ENCODE data around the gene TTLL6.
"Not testable (repeated sequence)": the region's sequence is repeated elsewhere in the genome, so short reads cannot be mapped to it uniquely, and the experiment has no call there.

Gene TTLL6

GRCh38 chr17:48722915-48723422 is 94.1 kb downstream of the TTLL6 start, which contains the start of gene PRAC2:
Gene PRAC2 (plus strand): TSS chr17:48723185. CDS start chr17:48724411, 1,226 bp downstream.
- FAIRE-seq, result no peak

- no peak for FAIRE-seq
Observed at GRCh38 chr17:48722201-48722907, 94.7 kb downstream of the TTLL6 start, which contains the start of gene PRAC1. Gene PRAC1 (minus strand): TSS chr17:48722518. CDS start chr17:48722392, 126 bp downstream.

- no peak for FAIRE-seq
Observed at GRCh38 chr17:48721009-48721402, 96.0 kb downstream of the TTLL6 start.

- no peak for FAIRE-seq
Observed at GRCh38 chr17:48720266-48721008, 96.6 kb downstream of the TTLL6 start.

- no peak for FAIRE-seq
Observed at GRCh38 chr17:48719642-48720265, 97.3 kb downstream of the TTLL6 start.

- no peak for FAIRE-seq
Observed at GRCh38 chr17:48718761-48719641, 98.0 kb downstream of the TTLL6 start.

GRCh38 chr17:48718227-48718760 is 98.7 kb downstream of the TTLL6 start:
- no peak for FAIRE-seq

- no peak for FAIRE-seq
Observed at GRCh38 chr17:48717367-48718226, 99.4 kb downstream of the TTLL6 start.

- FAIRE-seq, result not testable (repeated sequence)
Observed at GRCh38 chr17:48716549-48716948, 100.5 kb downstream of the TTLL6 start.

- no peak for FAIRE-seq
Observed at GRCh38 chr17:48715496-48716399, 101.3 kb downstream of the TTLL6 start.
